SK-N-MC (cell line): ENCODE results near the gene ERC2.
"Not testable (repeated sequence)": the region's sequence is repeated elsewhere in the genome, so short reads cannot be mapped to it uniquely, and the experiment has no call there.

ENCODE experiments used
- DNase-seq: peaks from one replicate; pipeline ENCODE4 v3.0.0-alpha.2; 2011; ENCODE audit warnings: low read depth, low spot score
- H3K27ac ChIP-seq: fragments of 200-600 bp; sonication (generic); 2 replicates; pipeline ENCODE4 v1.5.1; 2016; ENCODE audit warnings: mixed run types
- H3K36me3 ChIP-seq: fragments of 200-600 bp; sonication (generic); 2 replicates; pipeline ENCODE4 v1.6.1; 2017; ENCODE audit warnings: antibody characterized with exemption, low read length, mixed read lengths; ENCODE audit not compliant: insufficient read depth
- H3K4me3 ChIP-seq: fragments of 200-600 bp; sonication (generic); 2 replicates; pipeline ENCODE4 v1.5.1; 2016
- H3K9ac ChIP-seq: fragments of 200-600 bp; sonication (generic); 2 replicates; pipeline ENCODE4 v1.8.0; 2017; ENCODE audit warnings: mixed run types, mixed read lengths; ENCODE audit not compliant: insufficient read length
- H3K9me3 ChIP-seq: fragments of 200-600 bp; sonication (generic); 2 replicates; pipeline ENCODE4 v1.6.1; 2017; ENCODE audit warnings: low read depth, mild to moderate bottlenecking, antibody characterized with exemption, low read length, moderate library complexity, mixed read lengths
- EZH2 ChIP-seq: fragments of 200-600 bp; sonication (generic); IDR thresholded peaks from one replicate; pipeline ENCODE4 v1.6.1; 2017; ENCODE audit warnings: antibody characterized with exemption
- FOXP2 ChIP-seq: optimal IDR thresholded peaks from 2 replicates; pipeline ENCODE3; 2011; ENCODE audit warnings: mild to moderate bottlenecking, moderate library complexity; ENCODE audit not compliant: insufficient read depth; ENCODE audit errors: extremely low read length, control extremely low read depth
- POLR2AphosphoS5 ChIP-seq: IDR thresholded peaks from 2 replicates; pipeline ENCODE4 v1.6.1; 2012; ENCODE audit warnings: mild to moderate bottlenecking, low read depth, low read length, borderline replicate concordance

The ERC2 gene

DNA sequence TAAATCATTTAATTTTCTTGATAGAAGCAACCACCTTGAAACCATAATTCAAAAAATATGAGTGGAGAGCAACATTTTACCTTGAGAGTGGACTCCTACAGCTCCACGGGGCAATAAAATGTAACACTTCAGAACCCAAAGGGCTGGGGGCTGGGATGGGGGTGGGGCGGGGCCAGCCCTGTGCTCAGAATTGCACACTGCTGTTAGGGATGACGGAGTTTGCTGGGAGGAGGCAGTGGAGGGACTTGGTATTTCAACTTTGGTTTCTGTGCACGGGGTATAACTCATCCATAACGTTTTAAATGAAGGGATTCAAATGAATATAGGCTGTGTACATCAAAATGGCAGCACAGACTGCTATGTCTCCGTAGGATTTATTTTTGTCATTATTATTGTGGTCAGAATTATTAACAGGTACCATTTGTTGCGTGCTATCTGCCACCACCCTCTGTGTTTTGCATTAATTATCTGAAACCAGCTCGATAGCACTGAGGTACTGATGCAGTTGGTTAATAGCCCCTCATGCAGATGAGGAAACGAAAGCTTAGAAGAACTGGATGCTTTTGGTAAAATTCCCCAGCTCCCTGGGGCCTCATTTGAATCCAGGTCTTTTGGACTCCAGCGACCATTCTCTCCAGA is 951.8 kb downstream of the ERC2 start:
- H3K4me3 ChIP-seq: no peak overlapping the region
- DNase-seq: no peak
- no peak for TF ChIP-seq POLR2AphosphoS5
- TF ChIP-seq EZH2: no peak
- TF ChIP-seq FOXP2: no peak
- H3K9me3 ChIP-seq: no peaks in the 10 kb centered on the region
- no peak overlapping the region for H3K27ac ChIP-seq
- no peaks in the 10 kb centered on the region for H3K36me3 ChIP-seq
- H3K9ac ChIP-seq: no peak overlapping the region

DNA sequence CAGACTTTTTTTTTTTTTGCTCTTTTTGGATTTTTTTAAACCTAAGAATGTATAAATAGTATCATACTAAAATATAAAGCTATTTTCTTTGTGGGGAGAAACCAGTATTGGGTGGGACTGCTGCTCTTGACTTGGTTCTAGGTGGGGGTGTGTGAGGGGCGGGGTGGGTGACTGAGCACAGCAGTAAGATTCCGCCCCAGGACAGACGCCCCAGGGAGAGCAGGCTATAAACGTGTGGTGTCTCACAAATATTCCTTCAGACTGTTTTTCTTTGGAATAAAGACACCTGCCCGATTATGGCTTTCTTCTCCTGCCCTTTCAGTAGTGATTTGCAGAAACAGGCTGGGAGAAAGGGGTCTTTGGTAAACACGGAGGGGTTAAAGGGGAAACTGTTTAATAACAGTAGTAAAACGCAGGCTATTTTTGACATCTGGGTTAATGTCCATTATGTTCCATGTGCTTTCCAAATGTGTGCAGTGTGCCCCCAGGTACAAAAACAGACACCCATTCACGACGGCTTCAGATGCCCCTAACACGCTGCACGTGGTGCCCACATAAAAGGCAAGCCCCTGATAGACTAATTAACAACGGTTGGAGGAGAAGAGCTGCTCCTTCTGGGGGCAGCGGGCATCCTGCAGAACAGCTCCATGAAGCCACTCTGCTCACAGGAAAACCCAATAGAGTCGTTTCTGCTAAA is 952.6 kb downstream of the ERC2 start:
- DNase-seq: no peak
- TF ChIP-seq FOXP2: no peak
- no peak for TF ChIP-seq POLR2AphosphoS5
- no peak for TF ChIP-seq EZH2
- Histone ChIP-seq H3K9ac (no peak overlapping the region), H3K36me3 (no peaks in the 10 kb centered on the region), H3K9me3 (no peaks in the 10 kb centered on the region), H3K4me3 (no peak overlapping the region), H3K27ac (no peak overlapping the region)

GRCh38 chr3:55514962-55515361 is 953.3 kb downstream of the ERC2 start:
- Histone ChIP-seq H3K9me3 (no peaks in the 10 kb centered on the region), H3K36me3 (no peaks in the 10 kb centered on the region), H3K9ac (no peak overlapping the region), H3K4me3 (no peak overlapping the region), H3K27ac (no peak overlapping the region)
- DNase-seq: no peak
- TF ChIP-seq POLR2AphosphoS5 (no peak), EZH2 (no peak), FOXP2 (no peak)

DNA sequence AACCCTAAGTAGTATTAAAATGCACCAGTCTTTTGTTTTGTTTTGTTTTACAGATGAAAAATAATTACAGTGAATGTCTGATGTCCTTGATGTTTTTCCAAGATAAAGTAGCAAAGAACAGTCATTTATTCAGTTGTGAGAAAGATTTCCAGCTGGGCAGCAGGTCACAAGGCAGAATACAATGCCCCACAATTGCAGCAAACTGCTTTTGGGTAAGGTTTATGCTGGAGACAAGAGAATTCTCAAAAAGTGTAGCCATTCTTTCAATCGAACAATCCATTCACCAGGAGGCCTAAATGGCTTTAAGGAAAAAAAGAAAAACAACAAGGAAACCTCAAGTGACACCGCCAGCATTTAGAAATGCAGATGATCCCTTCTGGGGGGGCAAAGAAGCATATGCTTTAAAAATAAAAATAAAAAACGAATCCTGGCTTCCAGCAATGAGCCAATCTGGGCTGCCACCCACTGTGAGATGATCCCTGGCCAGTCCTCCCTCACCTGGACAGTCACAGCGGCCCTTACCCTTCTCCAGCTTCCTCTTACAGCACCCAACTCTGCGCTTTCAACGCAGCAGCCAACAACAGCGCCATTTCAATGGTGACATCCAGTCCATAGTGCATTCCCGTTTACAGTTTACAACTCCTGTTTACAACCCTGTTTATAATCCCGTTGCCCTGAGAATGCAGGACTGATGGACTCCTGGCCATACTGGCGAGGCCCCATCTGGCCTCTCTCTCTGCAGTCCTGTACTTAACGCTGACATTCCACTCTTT is 955.5 kb downstream of the ERC2 start:
- no peak overlapping the region for H3K4me3 ChIP-seq
- no peaks in the 10 kb centered on the region for H3K9me3 ChIP-seq
- no peak overlapping the region for H3K27ac ChIP-seq
- no peak overlapping the region for H3K9ac ChIP-seq
- no peaks in the 10 kb centered on the region for H3K36me3 ChIP-seq
- DNase-seq: no peak
- TF ChIP-seq POLR2AphosphoS5 (no peak), FOXP2 (no peak), EZH2 (no peak)

DNA sequence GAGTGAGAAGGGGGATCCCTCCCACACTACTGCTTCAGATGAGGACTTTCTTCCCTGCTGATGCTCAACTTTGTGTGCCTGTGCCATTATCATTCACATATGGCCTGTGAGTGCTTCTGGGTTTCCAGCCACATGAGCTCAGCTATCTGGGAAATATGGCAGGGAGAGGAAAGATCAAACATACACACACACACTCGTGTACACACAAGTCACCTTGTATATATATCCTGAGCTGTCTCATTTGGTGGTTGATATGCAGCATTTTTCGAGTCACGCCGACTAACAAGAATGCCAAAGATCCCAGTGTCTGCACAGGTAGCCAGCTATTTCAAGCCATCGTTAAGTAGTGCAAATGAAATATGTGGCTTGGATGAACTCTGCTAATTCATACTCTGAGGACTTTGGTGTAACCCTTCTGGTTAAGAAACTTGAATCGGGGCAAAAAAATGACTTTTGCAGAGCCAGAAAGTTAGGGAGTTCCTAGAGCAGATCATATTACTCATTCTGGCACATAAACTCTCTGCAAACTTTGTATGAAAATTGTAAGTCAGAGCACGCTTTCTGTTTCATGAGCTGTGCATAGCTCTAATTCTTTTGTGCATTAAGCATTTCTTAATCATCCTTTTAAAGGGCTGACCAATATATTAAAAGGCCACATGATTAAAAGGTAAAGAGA is 956.2 kb downstream of the ERC2 start:
- Histone ChIP-seq H3K36me3 (no peaks in the 10 kb centered on the region), H3K4me3 (no peak overlapping the region), H3K9me3 (no peaks in the 10 kb centered on the region), H3K27ac (no peak overlapping the region), H3K9ac (no peak overlapping the region)
- no peak for TF ChIP-seq EZH2
- no peak for TF ChIP-seq POLR2AphosphoS5
- TF ChIP-seq FOXP2: no peak
- DNase-seq: no peak

DNA sequence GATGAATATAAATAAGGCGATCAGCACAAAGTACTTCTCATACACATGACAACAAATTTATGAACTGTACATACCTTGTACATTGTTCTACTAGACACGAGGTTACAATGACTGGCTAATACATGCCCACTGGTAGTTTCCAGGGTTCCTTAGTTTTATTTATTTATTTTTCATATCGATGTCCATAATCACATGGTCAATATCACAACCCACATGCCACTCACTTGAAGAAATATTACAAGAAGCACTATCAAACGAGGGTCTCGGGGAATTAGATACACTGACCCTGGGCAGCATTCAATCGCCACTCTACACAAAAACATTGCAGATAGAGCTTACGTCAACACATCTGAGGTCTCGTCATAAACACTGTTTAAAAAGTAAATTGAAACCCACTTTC is 959.9 kb downstream of the ERC2 start:
- TF ChIP-seq EZH2 (no peak), POLR2AphosphoS5 (no peak)
- Histone ChIP-seq H3K4me3 (no peak overlapping the region), H3K36me3 (no peaks in the 10 kb centered on the region), H3K9ac (no peak overlapping the region), H3K27ac (no peak overlapping the region), H3K9me3 (no peaks in the 10 kb centered on the region)
- DNase-seq: no peak

DNA sequence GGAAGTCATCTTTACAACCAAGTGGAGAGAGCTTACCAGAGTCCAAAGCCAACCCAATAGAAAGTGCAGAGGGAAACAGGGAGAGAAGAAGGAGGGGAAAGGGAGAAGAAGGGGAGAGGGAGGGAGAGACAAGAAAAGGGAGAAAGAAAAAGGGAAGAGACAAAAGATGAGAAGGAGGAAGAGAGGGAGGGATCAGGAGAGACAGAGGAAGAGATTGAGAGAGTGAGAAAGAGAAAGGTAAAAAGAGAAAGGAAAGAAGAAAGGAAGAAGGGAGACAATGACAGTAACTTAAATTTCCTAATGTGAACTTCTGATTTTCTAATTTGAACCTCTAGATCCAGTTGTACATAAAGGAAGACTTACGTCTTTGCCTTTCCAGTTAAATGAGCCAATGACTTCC is 960.5 kb downstream of the ERC2 start:
- Histone ChIP-seq H3K36me3 (no peaks in the 10 kb centered on the region), H3K9ac (no peak overlapping the region), H3K4me3 (no peak overlapping the region), H3K9me3 (no peaks in the 10 kb centered on the region), H3K27ac (no peak overlapping the region)
- no peak for DNase-seq
- TF ChIP-seq EZH2 (no peak), POLR2AphosphoS5 (no peak), FOXP2 (no peak)

DNA sequence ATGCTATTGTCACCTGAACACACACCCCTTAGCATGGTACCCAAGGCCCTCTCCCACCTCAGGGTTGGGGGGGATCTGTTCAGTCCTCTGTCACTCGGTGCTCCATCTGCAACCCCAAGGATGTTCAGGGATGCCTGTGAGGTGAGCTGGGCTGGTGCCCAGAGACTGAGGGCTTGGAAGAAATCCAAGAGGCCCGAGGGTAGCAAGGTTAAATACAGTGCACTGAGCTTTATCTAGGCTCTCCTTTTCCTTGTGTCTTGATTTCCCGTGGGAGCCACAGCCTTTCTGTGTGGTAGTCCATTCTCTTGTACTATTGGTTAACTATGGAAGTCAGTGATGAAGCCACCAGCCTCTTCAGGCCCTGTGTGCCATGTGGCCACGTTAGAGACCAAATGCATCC is 962.5 kb downstream of the ERC2 start:
- H3K9ac ChIP-seq: no peak overlapping the region
- TF ChIP-seq FOXP2 (no peak), EZH2 (no peak), POLR2AphosphoS5 (no peak)
- no peak for DNase-seq
- no peak overlapping the region for H3K4me3 ChIP-seq
- no peak overlapping the region for H3K27ac ChIP-seq
- no peaks in the 10 kb centered on the region for H3K9me3 ChIP-seq
- H3K36me3 ChIP-seq: no peaks in the 10 kb centered on the region

DNA sequence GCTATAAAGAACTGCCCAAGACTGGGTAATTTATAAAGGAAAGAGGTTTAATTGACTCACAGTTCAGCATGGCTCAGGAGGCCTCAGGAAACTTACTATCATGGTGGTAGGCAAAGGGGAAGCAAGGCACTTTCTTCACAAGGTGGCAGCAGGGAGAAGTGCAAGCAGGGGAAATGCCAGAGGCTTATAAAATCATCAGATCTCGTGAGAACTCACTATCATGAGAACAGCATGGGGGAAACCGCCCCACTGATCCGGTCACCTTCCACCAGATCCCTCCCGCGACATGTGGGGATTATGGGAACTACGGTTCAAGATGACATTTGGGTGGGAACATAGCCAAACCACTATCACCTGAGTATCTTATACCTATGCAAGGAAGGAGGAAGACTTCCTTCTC is 963.2 kb downstream of the ERC2 start:
- H3K9ac ChIP-seq, H3K9me3 ChIP-seq, H3K36me3 ChIP-seq, H3K4me3 ChIP-seq, H3K27ac ChIP-seq, DNase-seq: not testable (repeated sequence)
